GM19452 (cell line): ENCODE data around the gene GUCY2D.

ENCODE experiments used
- ATAC-seq: cut with Tn5 transposase; IDR thresholded peaks from one replicate; pipeline ENCODE4 v1.9.1; 2021; ENCODE audit not compliant: unreplicated experiment

Gene GUCY2D

GRCh38 chr17:8062807-8063483, 60.5 kb downstream of the GUCY2D start:
- ATAC-seq: no peak

GRCh38 chr17:8063761-8064534, 61.5 kb downstream of the GUCY2D start:
- no peak for ATAC-seq

- no peak for ATAC-seq
These were observed 62.2 kb downstream of the GUCY2D start for GRCh38 chr17:8064561-8065019.

- no peak for ATAC-seq
These were observed 64.7 kb downstream of the GUCY2D start for GRCh38 chr17:8066841-8067775.

- ATAC-seq: no peak
These were observed 65.4 kb downstream of the GUCY2D start for GRCh38 chr17:8067806-8068205.

GRCh38 chr17:8068736-8069586, 66.5 kb downstream of the GUCY2D start:
- ATAC-seq: no peak

GRCh38 chr17:8069587-8069860, 67.1 kb downstream of the GUCY2D start:
- ATAC-seq: no peak
